ENCODE data around the gene OR11A1.

DNA sequence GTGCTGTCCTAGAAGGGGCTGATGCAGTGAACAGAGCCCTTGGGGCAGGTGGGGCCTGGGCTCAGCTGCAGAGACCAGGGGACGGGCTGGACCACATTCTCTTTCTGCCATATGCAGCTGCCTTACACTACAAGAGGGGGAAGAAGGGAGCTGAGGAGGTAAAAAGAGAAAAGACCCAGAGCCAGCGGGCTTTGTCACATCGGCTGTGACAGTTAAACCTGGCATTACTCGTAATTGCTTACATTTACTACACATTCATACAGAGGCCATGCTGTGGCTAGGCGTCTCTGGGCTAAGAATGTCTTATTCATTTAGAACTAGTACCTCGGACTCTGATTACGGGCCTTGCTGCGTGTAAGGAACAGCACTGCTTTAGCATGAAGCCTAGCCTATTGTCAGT is 43.7 kb upstream of the OR11A1 start:
- TF ChIP-seq, protein P1, sequence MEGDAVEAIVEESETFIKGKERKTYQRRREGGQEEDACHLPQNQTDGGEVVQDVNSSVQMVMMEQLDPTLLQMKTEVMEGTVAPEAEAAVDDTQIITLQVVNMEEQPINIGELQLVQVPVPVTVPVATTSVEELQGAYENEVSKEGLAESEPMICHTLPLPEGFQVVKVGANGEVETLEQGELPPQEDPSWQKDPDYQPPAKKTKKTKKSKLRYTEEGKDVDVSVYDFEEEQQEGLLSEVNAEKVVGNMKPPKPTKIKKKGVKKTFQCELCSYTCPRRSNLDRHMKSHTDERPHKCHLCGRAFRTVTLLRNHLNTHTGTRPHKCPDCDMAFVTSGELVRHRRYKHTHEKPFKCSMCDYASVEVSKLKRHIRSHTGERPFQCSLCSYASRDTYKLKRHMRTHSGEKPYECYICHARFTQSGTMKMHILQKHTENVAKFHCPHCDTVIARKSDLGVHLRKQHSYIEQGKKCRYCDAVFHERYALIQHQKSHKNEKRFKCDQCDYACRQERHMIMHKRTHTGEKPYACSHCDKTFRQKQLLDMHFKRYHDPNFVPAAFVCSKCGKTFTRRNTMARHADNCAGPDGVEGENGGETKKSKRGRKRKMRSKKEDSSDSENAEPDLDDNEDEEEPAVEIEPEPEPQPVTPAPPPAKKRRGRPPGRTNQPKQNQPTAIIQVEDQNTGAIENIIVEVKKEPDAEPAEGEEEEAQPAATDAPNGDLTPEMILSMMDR (conservative IDR thresholded peaks at IDR 0.05; ENCODE audit: low read depth, low read length): no peak
- TF ChIP-seq EZH2 (IDR thresholded peaks at IDR 0.05; ENCODE audit: borderline replicate concordance, low read depth, low read length, poor library complexity, severe bottlenecking): no peak
